KG1 (cell line): ENCODE data around the gene DCAF7.

Experiments
- DNase-seq: peaks from one replicate; lab custom pipeline; 2025; lab: John Stamatoyannopoulos, UW

Gene DCAF7

GRCh38 chr17:63549946-63550816 lies at the start of gene DCAF7:
TSS of gene DCAF7 (plus strand) at chr17:63550477. CDS start at chr17:63550678, 201 bp downstream.
- DNase-seq, result peak; percentile 95

- no peak for DNase-seq
Measured at GRCh38 chr17:63500543-63501390, 49.5 kb upstream of the DCAF7 start.

GRCh38 chr17:63503341-63503705 lies 47.0 kb upstream of the DCAF7 start:
- no peak for DNase-seq

GRCh38 chr17:63504261-63504660 lies 46.0 kb upstream of the DCAF7 start:
- DNase-seq, result no peak

- no peak for DNase-seq
Measured at GRCh38 chr17:63505341-63505740, 44.9 kb upstream of the DCAF7 start.

- no peak for DNase-seq
Measured at GRCh38 chr17:63506627-63507026, 43.6 kb upstream of the DCAF7 start.

GRCh38 chr17:63511331-63511730 lies 38.9 kb upstream of the DCAF7 start:
- no peak for DNase-seq

- DNase-seq, result no peak
Measured at GRCh38 chr17:63512388-63512787, 37.9 kb upstream of the DCAF7 start.

- no peak for DNase-seq
Measured at GRCh38 chr17:63512896-63513644, 37.2 kb upstream of the DCAF7 start.

- DNase-seq, result no peak
Measured at GRCh38 chr17:63514477-63514876, 35.8 kb upstream of the DCAF7 start.

- DNase-seq, result no peak
Measured at GRCh38 chr17:63514974-63515373, 35.3 kb upstream of the DCAF7 start.

GRCh38 chr17:63515426-63515825 lies 34.9 kb upstream of the DCAF7 start:
- no peak for DNase-seq

- no peak for DNase-seq
Measured at GRCh38 chr17:63516910-63517824, 33.1 kb upstream of the DCAF7 start.

- no peak for DNase-seq
Measured at GRCh38 chr17:63517825-63518534, 32.3 kb upstream of the DCAF7 start.

- no peak for DNase-seq
Measured at GRCh38 chr17:63519116-63519881, 31.0 kb upstream of the DCAF7 start.

- no peak for DNase-seq
Measured at GRCh38 chr17:63519972-63520882, 30.1 kb upstream of the DCAF7 start.

- DNase-seq, result no peak
Measured at GRCh38 chr17:63523253-63523855, 26.9 kb upstream of the DCAF7 start, which contains the start of gene KCNH6. TSS of gene KCNH6 (plus strand) at chr17:63523358. CDS start at chr17:63523414, 56 bp downstream.

- DNase-seq, result no peak
Measured at GRCh38 chr17:63524051-63524450, 26.2 kb upstream of the DCAF7 start.
